HG03571 (cell line): Measurements from ENCODE around the gene CD79A.

Experiments
- ATAC-seq: cut with Tn5 transposase; IDR thresholded peaks from one replicate; pipeline ENCODE4 v1.9.1; 2021; ENCODE audit not compliant: unreplicated experiment

Gene CD79A

DNA sequence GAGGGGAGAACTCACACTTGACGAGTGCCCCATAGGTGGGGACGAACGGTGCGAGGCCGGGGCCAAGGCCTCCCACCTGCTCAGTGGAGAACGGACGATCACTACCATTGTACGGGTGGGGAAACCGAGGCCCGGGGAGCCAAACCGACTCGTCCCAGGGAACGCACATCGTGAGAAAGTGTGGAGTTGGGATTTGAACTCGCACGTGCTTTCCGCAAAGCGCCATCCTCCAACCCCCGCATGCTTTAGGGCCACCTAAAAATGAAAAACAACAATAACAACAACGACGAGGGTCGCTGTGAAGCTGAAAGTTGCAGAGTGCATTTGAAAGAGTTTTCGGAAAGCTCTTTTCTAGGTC is 6.4 kb downstream of the CD79A start:
- ATAC-seq = no peak

DNA sequence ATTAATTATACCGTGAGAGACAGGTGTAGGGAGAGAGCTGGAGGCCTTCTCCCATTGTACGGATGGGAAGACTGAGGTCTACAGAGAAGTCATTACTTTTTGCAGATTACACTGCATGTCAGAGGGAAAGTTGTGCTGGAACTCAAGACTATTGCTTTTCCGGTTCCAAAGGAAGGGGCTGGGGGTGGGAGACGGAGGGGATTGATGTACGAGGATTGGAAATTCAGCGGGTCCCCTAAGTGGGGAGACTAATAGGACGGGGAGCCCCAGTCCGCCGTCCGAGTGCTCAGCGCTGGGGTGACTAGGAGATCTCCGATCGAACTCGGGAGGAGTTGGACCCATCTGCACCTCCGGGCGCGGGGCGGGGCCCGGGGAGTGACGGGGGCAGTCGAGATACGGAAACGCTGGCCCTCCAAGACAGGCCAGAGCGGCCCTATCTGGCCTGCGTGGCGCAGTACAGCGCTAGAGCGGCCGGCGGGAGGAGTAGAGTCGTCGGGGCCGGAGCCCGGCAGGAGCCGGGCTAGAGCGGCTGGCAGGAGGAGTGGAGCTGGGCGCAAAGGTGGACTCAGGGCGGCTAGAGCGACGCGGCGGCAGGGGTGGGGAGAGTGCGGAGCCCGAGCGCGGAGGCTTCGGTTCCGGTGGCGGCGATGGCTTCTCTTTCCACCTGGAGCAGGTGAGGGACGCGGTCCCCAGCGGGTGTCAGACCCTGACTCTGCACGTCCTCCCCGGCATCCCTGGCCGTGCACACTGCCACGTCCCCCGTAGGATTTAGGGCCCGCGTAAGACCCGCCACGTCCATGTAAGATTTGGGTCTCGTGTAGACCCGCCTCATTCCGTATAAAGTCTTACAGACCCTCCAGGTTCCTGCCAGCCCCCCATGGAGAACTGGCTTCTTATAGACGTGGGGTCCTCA is 7.0 kb downstream of the CD79A start:
- peak; percentile 74 for ATAC-seq

DNA sequence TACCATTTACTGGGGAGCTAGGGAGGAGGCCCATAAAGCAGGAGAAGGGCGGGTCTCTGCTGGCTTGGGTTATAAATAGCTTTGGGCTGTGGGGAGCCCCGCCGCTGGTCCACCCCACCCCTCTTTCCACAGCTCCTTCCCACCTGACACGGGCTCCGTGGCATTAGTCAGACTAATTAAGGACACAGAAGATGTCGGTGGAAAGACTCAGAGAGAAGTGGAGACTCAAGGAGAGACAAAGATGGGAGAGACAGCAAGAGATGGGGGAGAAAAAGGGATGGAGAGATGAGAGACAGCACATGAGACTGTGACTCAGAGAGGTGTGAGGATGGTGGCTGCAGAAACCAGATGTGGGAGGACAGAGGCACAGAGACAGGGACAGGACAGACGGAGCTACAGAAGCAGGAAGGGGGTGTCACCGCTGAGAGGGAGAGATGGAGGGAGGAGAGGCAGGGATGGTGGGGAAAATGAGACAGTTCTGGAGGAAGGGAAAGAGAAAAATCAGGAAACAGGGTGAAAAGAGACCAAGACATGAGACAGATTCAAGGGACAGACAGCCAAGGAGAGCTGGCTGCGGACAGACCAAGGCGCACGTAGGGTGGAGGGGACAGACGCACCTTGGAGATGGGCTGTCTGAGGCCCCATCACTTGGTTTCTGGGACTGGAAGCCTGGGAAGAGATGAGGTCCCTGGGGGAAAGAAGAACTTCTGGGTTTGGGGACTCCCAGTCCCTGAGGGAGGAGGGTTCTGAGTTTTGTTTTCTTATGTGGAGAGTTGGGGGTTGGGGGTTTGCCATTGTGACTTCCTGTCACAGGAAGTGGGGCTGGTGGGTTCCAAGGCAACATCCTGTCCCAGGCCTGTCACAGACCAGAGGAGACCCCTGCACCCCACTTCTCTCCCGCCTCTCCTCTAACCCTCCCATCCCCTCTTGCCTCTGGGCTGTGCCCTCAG is 10.0 kb downstream of the CD79A start:
- ATAC-seq = no peak

DNA sequence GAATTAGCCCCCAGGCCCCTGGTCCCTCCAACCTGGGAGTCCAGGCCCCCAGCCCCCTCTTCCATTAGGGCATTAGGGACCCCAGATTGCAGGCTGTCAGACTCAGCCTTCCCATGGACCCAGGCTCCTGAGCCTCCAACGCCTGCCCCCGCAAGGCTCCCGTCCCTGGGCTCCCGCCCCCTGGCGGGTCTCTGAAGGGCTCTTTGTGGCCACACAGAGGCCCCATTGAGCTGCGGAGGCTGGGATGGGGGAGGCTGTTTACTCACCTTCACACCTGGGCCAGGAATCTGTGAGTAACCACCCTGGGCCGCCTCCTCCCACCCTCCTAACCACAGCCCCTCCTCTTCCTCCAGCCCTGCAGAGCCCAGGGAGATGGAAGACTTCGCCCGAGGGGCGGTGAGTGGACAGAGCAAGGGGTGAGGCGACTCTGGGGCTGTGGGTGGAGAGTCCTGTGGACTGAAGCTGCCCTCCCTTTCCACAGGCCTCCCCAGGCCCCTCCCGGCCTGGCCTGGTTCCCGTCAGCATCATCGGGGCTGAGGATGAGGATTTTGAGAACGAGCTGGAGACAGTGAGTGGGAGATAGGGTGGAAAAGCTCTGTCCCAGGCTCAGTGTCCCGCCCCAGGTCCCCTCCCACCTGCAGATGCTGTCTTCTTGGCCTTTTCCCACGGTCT is 10.8 kb downstream of the CD79A start:
- no peak for ATAC-seq

DNA sequence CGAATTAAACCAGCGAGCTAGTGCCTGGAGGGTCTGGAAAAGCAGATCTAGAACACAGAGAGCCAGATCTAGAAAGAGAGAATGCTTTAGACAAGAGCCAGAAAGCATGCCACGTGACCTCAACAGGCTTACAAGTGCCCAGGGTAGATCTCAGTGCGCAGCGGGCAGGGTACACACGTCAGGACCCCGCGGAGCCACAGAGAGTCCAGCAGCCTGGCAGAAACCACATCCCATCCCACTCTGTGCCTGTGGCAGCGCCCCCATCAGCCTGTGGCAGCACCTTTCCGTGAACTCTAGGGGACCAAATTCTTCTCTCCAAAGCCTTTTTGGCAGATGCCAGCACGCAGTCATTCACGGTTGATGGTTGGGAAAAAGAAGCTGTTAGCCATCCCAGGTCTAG is 11.8 kb downstream of the CD79A start:
- ATAC-seq = no peak

DNA sequence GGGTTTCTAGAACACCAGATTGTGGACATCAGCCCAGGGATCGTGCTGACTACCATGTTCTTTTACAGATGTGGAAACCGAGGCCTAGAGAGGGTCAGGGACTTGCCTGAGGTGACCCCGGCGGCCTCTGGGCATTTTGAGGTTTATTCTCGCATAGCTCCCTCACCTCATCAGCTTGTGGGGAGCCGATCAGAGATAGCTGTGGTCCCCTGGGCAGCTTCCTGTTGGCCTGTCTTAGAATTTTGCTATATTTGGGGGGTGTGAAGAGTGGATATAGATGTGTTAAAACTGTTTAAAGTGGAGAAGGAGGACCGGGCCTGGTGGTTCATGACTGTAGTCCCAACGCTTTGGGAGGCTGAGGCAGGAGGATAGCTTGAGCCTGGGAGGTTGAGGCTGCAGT is 12.8 kb downstream of the CD79A start:
- ATAC-seq = no peak

DNA sequence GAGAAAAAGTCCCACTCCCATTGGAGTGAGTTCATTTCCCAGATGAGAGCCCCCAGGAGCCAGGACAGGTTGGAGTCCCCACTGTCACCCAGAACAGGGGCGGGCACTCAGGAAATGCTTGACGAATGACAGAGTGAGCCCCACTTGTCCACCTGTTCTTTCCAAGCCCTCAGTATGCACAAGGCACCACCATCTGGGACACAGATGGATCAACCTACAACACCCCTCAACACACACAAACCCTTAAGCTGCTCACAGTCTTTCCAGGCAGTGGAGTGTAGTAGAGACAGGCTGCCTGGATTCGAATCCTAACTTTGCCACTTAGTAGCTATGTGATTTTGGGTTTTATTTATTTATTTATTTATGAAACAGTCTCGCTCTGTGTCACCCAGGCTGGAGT is 13.9 kb downstream of the CD79A start:
- no peak for ATAC-seq

DNA sequence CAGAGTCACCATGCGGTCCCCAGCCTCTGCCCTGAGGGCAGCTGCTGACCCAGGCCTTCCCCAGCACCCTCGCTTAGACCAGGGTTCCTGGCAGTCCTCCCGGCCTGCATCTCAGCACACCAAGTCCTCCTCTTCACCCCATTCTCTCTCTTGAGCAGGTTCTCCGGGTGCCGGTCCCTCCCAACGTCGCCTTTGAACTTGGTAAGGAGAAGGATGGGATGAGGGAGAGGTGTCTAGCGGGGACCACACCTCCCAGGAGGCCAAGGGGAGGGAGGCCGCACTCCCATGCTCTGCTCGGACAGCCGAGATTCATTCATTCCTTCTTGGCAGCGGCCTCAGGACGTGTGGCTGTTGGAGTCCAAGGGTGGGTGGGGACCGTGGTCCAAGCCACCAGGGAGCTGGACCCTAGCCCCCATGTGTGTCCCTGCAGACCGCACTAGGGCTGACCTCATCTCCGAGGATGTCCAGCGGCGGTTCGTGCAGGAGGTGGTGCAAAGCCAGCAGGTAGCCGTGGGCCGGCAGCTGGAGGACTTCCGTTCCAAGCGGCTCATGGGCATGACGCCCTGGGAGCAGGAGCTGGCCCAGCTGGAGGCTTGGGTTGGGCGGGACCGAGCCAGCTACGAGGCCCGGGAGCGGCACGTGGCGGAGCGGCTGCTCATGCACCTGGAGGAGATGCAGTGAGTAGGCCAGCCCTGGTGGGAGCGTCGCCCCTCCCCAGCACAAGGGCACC is 15.3 kb downstream of the CD79A start:
- no peak for ATAC-seq

DNA sequence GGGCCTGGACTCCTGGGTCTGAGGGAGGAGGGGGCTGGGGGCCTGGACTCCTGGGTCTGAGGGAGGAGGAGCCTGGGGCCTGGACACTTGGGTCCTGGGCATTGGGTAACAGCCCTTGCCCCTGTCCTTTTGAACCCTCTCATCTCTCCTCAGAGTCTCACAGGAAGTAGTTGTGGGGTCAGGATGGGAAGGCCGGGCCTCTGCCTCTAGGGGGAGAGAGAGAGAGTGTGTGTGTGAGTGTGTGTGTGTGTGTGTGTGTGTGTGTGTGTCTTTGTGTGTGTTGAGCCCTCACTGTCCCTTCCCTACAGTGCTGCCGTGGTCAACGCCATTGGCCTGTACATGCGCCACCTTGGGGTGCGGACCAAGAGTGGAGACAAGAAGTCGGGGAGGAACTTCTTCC is 16.8 kb downstream of the CD79A start:
- no peak for ATAC-seq

DNA sequence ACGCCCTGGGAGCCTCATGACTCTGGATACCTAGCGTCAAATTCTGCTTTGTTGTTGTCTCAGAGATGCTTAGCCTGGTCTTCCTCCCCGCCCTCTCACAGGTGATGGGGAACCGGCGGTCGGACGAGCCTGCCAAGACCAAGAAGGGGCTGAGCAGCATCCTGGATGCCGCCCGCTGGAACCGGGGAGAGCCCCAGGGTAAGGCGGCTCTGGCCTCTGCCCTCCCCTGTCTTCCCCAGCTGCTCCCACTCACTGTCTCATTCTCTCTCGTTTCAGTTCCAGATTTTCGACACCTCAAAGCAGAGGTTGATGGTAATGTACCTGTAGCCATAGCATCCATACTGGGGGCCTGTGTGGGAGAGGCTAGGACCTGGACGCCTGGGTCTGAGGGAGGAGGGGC is 17.3 kb downstream of the CD79A start:
- no peak for ATAC-seq

DNA sequence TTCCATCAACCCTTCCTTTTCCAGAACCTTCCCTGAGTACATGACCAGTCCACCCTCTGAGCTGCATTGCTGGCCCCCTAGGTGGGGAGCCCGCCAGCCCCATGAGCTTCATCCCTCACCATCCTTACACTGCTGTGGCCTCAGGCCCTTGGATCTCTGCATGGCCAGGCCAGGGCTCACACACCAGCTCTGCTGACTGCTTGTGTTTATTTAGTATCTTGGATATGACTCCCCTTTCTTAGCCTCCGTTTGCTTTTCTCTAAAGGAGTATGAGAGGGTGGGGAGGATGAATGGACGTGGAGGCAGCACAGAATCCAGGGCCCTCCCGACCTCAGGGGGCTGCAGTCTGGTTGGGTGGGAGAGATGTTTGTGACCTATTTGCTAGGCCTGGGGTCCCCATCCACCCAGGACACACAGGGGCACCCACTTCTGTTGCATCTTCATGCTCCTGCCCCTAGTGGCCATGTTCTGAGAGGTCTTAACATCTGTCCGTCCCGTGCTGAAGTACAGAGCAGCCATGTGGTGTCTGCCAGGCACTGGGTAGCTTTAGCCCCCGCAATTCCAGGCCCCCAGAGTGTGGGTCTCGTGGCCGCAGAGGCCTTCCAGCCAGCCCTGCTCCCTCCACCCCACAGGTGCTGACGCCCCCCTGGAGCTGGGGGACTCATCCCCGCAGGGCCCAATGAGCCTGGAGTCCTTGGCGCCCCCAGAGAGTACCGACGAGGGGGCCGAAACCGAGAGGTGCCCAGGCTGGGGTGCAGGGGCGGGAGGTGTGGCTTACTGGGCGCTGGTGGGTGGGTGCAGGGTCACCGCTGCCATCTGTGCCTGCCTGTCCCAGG is 18.9 kb downstream of the CD79A start:
- no peak for ATAC-seq

DNA sequence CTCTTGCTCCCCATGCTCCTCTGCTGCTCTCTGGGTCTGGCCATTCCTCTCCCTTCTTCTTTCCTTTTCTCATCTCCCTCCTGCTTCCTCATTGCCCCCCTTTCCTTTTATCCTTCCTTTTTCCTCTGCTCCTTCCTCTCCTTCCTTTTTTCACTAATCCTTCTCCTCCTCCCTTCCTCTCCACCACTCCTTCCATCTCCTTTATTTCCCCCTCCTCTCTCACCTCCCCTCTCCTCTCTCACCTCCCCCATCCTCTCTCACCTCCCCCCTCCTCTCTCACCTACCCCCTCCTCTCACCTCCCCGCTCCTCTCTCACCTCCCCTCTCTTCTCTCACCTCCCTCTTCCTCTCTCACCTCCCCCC is 19.5 kb downstream of the CD79A start:
- no peak for ATAC-seq

DNA sequence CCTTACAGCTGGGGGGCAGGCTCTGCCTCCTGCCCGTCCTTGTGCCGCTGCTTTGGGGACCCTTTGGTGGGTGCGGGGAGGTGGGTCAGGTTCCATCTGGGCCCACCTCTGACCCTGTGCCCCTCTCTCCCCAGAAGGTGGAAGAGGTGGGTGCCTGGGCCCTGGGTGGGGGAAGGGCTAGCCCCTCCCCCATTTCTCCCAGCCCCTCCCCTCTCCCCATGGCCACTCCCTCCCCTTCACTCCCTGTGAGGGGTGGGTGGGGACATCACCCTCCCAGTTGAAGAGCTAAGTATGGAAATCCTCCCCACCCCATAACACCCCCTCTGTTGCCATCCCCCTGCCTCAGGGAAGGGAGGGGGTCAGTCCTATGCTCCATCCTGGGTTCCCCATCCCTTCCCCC is 20.1 kb downstream of the CD79A start:
- ATAC-seq = no peak

DNA sequence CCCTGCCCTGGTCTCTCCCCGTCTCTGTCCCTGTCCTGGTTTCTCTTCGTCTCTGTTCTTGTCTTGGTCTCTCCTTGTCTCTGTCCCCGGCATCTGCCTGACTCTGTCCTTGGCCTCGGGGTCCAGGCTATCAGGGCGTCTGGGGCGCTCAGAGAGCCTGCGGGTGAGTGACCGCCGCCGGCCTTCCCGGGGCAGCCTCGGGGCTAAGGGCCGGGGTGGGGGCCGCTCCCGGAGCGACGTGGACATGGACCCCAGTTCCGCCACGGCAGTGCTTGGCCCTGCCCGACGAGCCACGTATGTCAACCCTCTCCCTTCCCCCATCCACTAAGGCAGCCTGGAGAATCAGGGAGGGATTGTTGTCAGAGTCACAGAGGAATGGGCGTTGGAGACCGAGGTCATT is 20.7 kb downstream of the CD79A start:
- ATAC-seq = no peak

DNA sequence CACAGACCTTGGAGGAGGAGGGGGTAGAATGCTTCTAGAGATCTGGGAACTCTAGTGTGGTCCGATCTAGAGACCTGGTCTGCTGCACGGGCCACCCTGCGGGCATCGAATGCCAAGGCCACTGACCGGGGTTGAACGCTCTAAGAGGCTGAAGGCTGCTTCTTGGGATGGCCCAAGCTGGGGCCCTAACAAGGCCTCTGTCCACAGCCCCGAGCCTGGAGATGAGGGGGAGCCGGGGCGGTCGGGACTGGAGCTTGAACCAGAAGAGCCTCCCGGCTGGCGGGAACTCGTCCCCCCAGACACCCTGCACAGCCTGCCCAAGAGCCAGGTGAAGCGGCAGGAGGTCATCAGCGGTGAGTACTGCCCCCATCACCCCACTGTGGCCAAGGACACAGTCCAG is 21.2 kb downstream of the CD79A start:
- no peak for ATAC-seq

DNA sequence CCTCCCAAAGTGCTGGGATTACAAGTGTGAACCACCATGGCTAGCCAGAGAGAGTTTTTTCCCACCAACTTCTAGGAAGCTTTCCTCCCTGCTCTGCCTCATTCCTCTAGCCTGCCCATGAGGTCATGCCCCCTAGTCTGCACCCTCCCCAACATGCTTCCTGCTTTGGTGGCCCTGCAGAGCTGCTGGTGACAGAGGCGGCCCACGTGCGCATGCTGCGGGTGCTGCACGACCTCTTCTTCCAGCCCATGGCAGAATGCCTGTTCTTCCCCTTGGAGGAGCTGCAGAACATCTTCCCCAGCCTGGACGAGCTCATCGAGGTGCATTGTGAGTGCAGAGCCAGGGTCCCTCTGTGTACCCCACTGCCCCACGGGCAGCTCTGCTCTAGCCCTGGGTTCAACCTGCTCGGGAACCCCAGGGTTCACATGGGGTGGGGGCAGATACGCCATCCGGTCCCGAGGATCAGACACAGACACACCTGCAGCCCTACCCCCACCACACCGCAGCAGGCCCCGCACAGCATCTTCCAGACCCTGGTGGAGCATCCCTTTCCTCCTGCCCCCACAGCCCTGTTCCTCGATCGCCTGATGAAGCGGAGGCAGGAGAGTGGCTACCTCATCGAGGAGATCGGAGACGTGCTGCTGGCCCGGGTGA is 24.8 kb downstream of the CD79A start:
- no peak for ATAC-seq

DNA sequence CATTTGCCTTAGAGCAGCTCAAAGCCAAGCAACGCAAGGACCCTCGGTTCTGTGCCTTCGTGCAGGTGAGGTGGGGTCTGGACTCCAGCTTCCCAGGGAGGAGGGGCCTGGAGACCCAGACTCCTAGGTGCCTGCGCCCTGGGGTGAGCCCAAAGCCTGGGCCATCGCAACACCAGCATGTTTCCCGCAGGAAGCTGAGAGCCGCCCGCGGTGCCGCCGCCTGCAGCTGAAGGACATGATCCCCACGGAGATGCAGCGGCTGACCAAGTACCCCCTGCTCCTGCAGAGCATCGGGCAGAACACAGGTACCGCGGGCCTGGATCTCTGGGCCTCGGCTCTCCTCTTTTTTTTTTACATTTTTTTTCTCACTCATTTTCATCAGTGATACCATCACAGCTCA is 25.5 kb downstream of the CD79A start:
- no peak for ATAC-seq

DNA sequence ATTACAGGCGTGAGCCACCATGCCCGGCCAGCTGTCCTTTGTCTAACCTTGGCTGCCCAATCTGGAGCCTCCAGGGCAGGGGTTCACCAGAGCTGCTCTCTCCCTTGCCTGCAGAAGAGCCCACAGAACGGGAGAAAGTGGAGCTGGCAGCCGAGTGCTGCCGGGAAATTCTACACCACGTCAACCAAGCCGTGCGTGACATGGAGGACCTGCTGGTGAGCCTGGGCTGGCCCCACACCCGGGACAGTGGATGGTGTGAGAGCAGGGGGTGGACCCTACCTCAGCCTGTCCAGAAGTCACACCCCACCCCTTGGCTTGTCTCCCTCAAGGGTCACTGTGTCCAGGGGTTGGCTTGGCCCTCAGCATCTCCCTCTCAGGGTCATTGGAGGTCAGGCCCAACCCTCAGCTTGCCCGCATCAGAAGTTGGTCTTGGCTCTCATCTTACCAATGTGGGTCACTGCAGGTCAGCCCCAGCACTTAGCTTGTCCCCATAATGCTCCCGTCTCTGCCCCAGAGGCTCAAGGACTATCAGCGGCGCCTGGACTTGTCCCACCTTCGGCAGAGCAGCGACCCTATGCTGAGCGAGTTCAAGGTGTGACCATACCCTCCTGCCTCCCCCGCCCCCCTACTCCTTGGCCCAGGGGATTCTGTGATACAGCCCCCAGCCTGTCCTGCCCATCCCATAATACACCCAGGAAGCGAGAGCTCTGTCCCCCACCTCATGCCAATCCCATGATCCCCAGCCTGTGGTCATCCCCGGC is 26.3 kb downstream of the CD79A start:
- no peak for ATAC-seq
